ENCODE data around the gene TTYH1. TPM values are rescaled to one million over a fixed set of nuclear protein-coding genes. Genes with fewer than 3 reads are reported as not detected.

Gene TTYH1
- total RNA-seq, 1 donor from 2014 or later: 10.4 TPM

DNA sequence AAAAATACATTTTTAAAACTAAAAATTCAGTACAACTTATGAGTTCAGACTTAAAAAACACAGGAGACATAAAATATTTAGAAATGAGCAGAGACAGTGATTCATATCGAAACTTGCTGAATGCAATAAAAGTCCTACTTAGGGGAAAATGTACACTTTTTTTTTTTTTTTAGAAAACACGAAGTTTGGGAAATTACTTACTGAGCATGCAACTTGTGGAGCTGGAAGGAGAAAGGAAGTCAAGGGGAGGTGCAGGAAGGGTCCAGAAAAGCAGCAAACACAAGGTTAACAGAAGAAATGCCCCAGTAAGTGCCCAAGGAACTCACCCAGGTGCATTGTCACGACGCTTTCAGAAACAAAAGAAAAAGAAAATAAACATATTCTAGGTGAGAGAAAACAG, 31.9 kb upstream of the TTYH1 start:
- Mint-ChIP-seq H3K4me3 (ENCODE audit: unreplicated experiment) (no peak overlapping the region), H3K4me1 (ENCODE audit: unreplicated experiment) (no peaks in the 10 kb centered on the region), H3K27ac (ENCODE audit: unreplicated experiment) (no peak overlapping the region), H3K9me3 (ENCODE audit: unreplicated experiment) (no peaks in the 10 kb centered on the region), H3K36me3 (ENCODE audit: low read depth, unreplicated experiment) (no peaks in the 10 kb centered on the region), H3K27me3 (ENCODE audit: unreplicated experiment) (no peaks in the 10 kb centered on the region)
- TF ChIP-seq, protein P1, sequence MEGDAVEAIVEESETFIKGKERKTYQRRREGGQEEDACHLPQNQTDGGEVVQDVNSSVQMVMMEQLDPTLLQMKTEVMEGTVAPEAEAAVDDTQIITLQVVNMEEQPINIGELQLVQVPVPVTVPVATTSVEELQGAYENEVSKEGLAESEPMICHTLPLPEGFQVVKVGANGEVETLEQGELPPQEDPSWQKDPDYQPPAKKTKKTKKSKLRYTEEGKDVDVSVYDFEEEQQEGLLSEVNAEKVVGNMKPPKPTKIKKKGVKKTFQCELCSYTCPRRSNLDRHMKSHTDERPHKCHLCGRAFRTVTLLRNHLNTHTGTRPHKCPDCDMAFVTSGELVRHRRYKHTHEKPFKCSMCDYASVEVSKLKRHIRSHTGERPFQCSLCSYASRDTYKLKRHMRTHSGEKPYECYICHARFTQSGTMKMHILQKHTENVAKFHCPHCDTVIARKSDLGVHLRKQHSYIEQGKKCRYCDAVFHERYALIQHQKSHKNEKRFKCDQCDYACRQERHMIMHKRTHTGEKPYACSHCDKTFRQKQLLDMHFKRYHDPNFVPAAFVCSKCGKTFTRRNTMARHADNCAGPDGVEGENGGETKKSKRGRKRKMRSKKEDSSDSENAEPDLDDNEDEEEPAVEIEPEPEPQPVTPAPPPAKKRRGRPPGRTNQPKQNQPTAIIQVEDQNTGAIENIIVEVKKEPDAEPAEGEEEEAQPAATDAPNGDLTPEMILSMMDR (IDR thresholded peaks at IDR 0.05; ENCODE audit: unreplicated experiment): no peak
- DNase-seq (ENCODE audit: low spot score): no peak

DNA sequence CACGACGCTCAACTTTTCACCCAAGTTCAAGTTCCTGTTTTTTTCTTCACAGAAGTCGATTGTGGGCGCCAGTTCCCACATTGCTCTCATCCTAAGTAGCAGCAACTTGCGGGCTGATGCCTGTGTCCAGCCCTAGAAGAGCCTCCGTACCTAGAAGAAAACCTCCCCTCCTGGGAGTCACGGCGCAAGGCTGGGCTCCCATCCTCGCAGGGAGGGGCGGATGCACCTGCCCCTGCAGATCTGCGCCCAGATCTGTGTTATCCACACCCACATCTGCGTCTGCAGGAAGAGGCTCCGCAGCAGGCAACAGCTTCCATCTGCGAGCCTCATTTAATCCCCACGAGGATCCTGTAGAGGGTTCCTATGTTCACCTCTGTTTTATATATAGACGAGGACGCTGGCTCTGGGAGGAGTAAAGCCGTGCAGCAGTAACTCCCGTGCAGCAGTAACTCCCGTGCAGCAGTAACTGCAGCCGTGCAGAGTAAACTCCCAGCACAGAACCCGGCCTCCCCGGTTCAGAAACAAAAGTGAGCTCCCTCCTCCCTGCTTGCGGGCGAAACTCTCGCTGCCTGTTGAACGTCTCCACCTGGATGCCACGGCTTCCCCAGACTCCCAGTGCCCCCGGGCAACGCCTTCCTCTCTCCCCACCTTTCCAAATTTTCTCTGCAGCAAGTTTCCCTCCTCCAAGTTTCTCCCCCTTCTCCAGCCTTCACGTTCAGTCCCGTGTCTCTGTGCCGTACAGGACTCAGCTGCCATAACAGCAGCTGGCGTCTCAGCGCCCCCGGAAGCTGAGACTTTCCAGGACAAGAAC, 27.1 kb upstream of the TTYH1 start:
- Mint-ChIP-seq H3K36me3 (ENCODE audit: low read depth, unreplicated experiment) (no peaks in the 10 kb centered on the region), H3K9me3 (ENCODE audit: unreplicated experiment) (no peaks in the 10 kb centered on the region), H3K27ac (ENCODE audit: unreplicated experiment) (no peak overlapping the region), H3K4me1 (ENCODE audit: unreplicated experiment) (no peaks in the 10 kb centered on the region), H3K27me3 (ENCODE audit: unreplicated experiment) (peaks cover 2% of the 10 kb centered on the region), H3K4me3 (ENCODE audit: unreplicated experiment) (no peak overlapping the region)
- no peak for DNase-seq (ENCODE audit: low spot score)
- TF ChIP-seq, protein P1 (IDR thresholded peaks at IDR 0.05; ENCODE audit: unreplicated experiment): no peak

DNA sequence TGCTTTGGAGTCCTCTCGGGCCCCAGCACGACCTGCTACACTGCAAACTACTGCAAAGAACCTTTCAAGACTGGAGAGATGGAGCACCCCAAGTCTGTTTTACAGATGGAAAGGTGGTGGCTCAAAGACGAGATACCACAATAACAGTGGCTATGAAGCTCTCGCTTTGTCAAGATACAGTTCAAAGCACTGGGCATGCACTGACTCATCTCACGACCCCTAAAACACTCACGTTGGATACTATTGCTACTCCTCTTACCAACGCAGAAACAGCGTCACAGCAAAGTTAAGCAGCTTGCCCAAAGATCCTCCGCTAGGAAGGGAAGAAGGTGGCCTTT, 26.5 kb upstream of the TTYH1 start:
- Mint-ChIP-seq H3K4me1 (ENCODE audit: unreplicated experiment) (no peaks in the 10 kb centered on the region), H3K9me3 (ENCODE audit: unreplicated experiment) (no peaks in the 10 kb centered on the region), H3K27ac (ENCODE audit: unreplicated experiment) (no peak overlapping the region), H3K27me3 (ENCODE audit: unreplicated experiment) (peaks cover 2% of the 10 kb centered on the region), H3K36me3 (ENCODE audit: low read depth, unreplicated experiment) (no peaks in the 10 kb centered on the region), H3K4me3 (ENCODE audit: unreplicated experiment) (no peak overlapping the region)
- DNase-seq (ENCODE audit: low spot score): no peak
- TF ChIP-seq, protein P1 (IDR thresholded peaks at IDR 0.05; ENCODE audit: unreplicated experiment): no peak

DNA sequence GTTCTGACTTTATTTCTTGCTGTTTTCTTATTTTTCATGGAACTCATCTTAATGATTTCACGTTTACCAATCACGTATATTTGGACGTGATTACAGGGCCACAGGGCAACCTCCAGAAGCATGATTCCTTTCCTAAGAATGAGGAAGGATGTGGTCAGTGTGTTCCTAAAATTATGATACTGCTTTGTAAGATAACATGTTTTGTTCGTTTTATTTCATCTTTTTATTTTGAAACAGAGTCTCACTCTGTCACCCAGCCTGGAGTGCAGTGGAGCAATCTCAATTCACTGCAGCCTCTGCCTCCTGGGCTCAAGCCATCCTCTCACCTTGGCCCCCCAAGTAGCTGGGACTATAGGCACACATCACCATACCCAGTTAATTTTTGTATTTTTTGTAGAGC, 25.7 kb upstream of the TTYH1 start:
- TF ChIP-seq, protein P1 (IDR thresholded peaks at IDR 0.05; ENCODE audit: unreplicated experiment): no peak
- Mint-ChIP-seq H3K9me3 (ENCODE audit: unreplicated experiment) (no peaks in the 10 kb centered on the region), H3K4me1 (ENCODE audit: unreplicated experiment) (peaks cover 4% of the 10 kb centered on the region), H3K4me3 (ENCODE audit: unreplicated experiment) (no peak overlapping the region), H3K36me3 (ENCODE audit: low read depth, unreplicated experiment) (no peaks in the 10 kb centered on the region), H3K27ac (ENCODE audit: unreplicated experiment) (no peak overlapping the region), H3K27me3 (ENCODE audit: unreplicated experiment) (peaks cover 2% of the 10 kb centered on the region)
- DNase-seq (ENCODE audit: low spot score): no peak

DNA sequence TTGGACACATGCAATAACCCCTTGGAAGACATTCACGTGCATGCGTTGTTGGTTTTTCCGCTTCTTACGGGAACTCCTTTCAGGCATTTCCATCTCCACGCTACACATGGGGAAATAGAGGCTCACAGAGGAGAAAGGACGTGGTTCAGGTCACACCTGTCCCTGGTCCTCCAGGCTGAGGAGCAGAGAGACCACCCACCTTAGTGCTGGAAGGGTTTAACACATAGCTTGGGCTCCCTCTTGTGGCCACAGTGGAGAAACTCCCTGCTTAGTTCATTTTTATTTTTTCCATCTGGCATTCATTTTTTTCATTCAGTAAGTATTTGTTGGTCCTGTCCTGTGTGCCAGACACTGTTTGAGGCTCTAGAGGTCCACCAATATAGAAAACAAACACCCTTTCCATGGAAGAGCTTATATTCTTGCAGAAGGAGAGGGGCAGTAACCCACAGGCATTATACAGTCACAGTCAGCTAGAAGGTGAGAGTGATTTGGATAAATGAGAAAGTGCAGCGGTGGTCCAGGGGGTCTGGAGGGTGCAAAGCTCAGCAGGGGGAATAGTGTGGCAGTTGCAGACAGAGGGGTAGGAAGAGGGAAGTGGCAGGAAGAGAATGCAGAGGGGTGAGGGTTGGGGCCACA, 24.2 kb upstream of the TTYH1 start:
- Mint-ChIP-seq H3K4me1 (ENCODE audit: unreplicated experiment) (peaks cover 4% of the 10 kb centered on the region), H3K4me3 (ENCODE audit: unreplicated experiment) (no peak overlapping the region), H3K27me3 (ENCODE audit: unreplicated experiment) (peaks cover 2% of the 10 kb centered on the region), H3K27ac (ENCODE audit: unreplicated experiment) (no peak overlapping the region), H3K36me3 (ENCODE audit: low read depth, unreplicated experiment) (no peaks in the 10 kb centered on the region), H3K9me3 (ENCODE audit: unreplicated experiment) (no peaks in the 10 kb centered on the region)
- DNase-seq (ENCODE audit: low spot score): peak; percentile 68
- TF ChIP-seq, protein P1 (IDR thresholded peaks at IDR 0.05; ENCODE audit: unreplicated experiment): peak; percentile 78

Data from endothelial cell (in vitro differentiated cells).